ENCODE results near the gene EIF5A. TPM values are rescaled to one million over a fixed set of nuclear protein-coding genes. Genes with fewer than 3 reads are reported as not detected.
"Not testable (repeated sequence)": the region's sequence is repeated elsewhere in the genome, so short reads cannot be mapped to it uniquely, and the experiment has no call there.

The EIF5A gene
- total RNA-seq, 2 experiments from 2014 or later = 774 to 776 TPM

DNA sequence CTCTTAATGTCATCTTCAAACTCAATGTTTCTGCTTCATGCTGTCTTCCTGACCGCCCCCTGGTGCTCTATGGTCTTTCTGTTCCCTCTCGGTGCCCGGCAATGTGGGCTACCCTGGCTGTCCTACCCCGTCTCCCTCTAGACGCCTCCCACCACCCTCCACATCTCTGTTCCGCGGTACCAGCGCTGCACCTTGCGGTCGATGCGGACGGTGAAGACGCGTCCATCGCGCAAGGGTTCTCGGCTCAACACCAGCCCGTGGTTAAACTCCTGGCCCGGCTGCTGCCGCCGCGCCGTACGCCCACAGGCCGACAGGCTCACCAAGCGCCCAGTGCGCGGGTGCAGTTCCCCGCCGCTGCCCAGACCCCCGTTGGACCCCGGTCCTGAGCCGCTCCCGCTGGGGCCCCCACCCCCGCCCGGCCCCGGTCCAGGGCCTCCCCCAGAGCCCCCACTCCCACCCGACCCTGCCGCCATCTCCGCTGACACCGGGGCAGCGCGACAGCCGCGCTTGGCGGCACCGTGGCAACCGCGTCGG, 21.5 kb downstream of the EIF5A start, which contains the start of gene NEURL4:
Gene NEURL4, minus strand, starts transcription at position 496 of the 534 bp plus-strand sequence. Its CDS starts 23 bp downstream, at position 473.
- Mint-ChIP-seq H3K36me3 (peaks cover 6% of the 10 kb centered on the region), H3K4me3 (peak within 1 kb of the TSS; percentile 89), H3K27me3 (no peaks in the 10 kb centered on the region), H3K9me3 (no peaks in the 10 kb centered on the region), H3K27ac (peak within 1 kb of the TSS; percentile 94), H3K4me1 (ENCODE audit: low read depth) (peaks cover 46% of the 10 kb centered on the region)
- intact Hi-C loops (cut with micrococcal nuclease) = loop anchor here (1.0 to 2.0 kb wide), 5 partner anchors 14 to 155 kb away; partner anchors contain the start of genes EIF5A, ELP5, GPS2 and POLR2A
- DNase-seq = no peak
- CTCF ChIA-PET = interaction anchor here (0.6 to 2.4 kb wide), 9 partner anchors 13 to 358 kb away, joined by 3 to 11 read pairs (median 6); partner anchors contain the start of genes GPS2, SENP3, SLC2A4 and TP53
- POLR2A ChIA-PET = interaction anchor here (0.9 to 2.1 kb wide), 11 partner anchors 10 to 255 kb away, joined by 3 to 13 read pairs (median 4); partner anchors contain the start of genes CD68, MPDU1 and ZBTB4

- Mint-ChIP-seq H3K27ac (peak overlapping the region; percentile 94), H3K4me1 (ENCODE audit: low read depth) (peaks cover 41% of the 10 kb centered on the region), H3K9me3 (no peaks in the 10 kb centered on the region), H3K4me3 (peak overlapping the region; percentile 89), H3K27me3 (no peaks in the 10 kb centered on the region), H3K36me3 (peaks cover 2% of the 10 kb centered on the region)
- POLR2A ChIA-PET = interaction anchor here (0.6 to 2.1 kb wide), 20 partner anchors 8 to 358 kb away, joined by 3 to 13 read pairs (median 4); partner anchors contain the start of genes CD68, MPDU1, TMEM256 and TP53
- DNase-seq = peak; percentile 98
- intact Hi-C loops (cut with micrococcal nuclease) = loop anchor here (1.0 to 2.0 kb wide), 5 partner anchors 14 to 155 kb away; partner anchors contain the start of genes EIF5A, ELP5, GPS2 and POLR2A
- CTCF ChIA-PET = interaction anchor here (0.6 to 2.4 kb wide), 14 partner anchors 9 to 357 kb away, joined by 3 to 11 read pairs (median 5); partner anchors contain the start of genes GPS2, SENP3, SLC2A4 and TMEM102
These were observed 22.1 kb downstream of the EIF5A start for GRCh38 chr17:7329374-7329996.

- ChIA-PET CTCF (interaction anchor here (0.7 to 2.4 kb wide), 13 partner anchors 10 to 357 kb away, joined by 3 to 11 read pairs (median 5); partner anchors contain the start of genes GPS2, SENP3, SLC2A4 and TMEM102), POLR2A (interaction anchor here (0.6 to 2.1 kb wide), 19 partner anchors 8 to 357 kb away, joined by 3 to 13 read pairs (median 4); partner anchors contain the start of genes CD68, MPDU1, TMEM256 and TP53)
- peaks cover 2% of the 10 kb centered on the region for H3K36me3 Mint-ChIP-seq
- intact Hi-C loops (cut with micrococcal nuclease) = loop anchor here (1.0 to 5.0 kb wide), 6 partner anchors 15 to 154 kb away; partner anchors contain the start of genes EIF5A, ELP5, FGF11 and GPS2
- peak overlapping the region; percentile 89 for H3K4me3 Mint-ChIP-seq
- H3K9me3 Mint-ChIP-seq = no peaks in the 10 kb centered on the region
- peaks cover 45% of the 10 kb centered on the region for H3K4me1 Mint-ChIP-seq (ENCODE audit: low read depth)
- H3K27me3 Mint-ChIP-seq = no peaks in the 10 kb centered on the region
- peak; percentile 88 for DNase-seq
- peak overlapping the region; percentile 94 for H3K27ac Mint-ChIP-seq
These were observed 22.7 kb downstream of the EIF5A start for GRCh38 chr17:7329997-7330637.

DNA sequence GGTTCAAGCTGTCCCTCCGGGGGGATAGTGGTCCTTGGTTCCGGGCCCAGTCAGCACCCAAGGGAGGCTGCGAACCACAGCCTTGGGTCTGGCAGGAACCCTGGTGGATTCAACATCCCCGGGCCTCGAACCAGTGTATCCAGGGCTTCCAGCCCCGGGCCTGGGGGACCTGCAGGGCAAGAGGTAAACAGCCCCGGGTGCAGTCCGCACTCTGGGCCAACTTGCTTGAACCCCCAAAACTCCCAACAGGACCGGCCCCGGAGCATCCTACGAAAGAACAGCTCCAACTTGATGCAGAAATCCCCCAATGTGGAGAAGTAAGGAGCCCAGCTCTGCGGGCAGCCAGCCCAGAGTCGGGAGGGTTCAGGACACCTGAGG, 23.2 kb downstream of the EIF5A start:
- Mint-ChIP-seq H3K4me1 (ENCODE audit: low read depth) (peaks cover 50% of the 10 kb centered on the region), H3K27me3 (no peaks in the 10 kb centered on the region), H3K27ac (peak overlapping the region; percentile 94), H3K36me3 (peaks cover 2% of the 10 kb centered on the region), H3K9me3 (no peaks in the 10 kb centered on the region), H3K4me3 (peak overlapping the region; percentile 89)
- CTCF ChIA-PET = interaction anchor here (1.2 to 2.4 kb wide), 5 partner anchors 21 to 356 kb away, joined by 4 to 11 read pairs (median 9); partner anchors contain the start of genes SENP3, TMEM102 and TP53
- intact Hi-C loops (cut with micrococcal nuclease) = loop anchor here (5.0 kb wide), 1 partner anchor 107 kb away; the partner anchor contains the start of genes FGF11 and TMEM102
- POLR2A ChIA-PET = interaction anchor here (1.0 kb wide), 1 partner anchor 9 kb away, joined by 3 read pairs; no protein-coding TSS in a partner anchor
- no peak for DNase-seq

DNA sequence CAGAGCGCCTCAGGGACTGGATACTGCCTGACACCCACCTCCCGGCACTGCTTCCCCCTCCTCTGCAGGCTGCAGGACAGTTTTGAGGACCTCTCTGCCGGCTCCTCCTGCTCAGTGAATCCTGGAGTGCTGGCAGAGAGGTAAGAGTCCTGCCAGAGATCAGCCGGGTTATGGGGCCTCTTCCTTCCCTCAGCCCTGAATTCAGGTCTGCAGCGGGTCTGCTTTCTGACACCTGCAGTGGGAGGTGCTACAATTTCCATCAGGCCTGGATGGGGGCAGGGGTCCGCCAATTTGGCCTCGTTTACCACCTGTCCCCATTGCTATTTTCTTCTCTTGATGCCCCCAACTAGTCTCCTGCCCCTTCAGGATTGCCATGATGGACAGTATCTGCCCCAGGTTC, 24.7 kb downstream of the EIF5A start:
- H3K27ac Mint-ChIP-seq = peak overlapping the region; percentile 83
- H3K4me3 Mint-ChIP-seq = peak overlapping the region; percentile 71
- H3K4me1 Mint-ChIP-seq (ENCODE audit: low read depth) = peaks cover 59% of the 10 kb centered on the region
- intact Hi-C loops (cut with micrococcal nuclease) = loop anchor here (5.0 kb wide), 1 partner anchor 105 kb away; the partner anchor contains the start of genes FGF11 and TMEM102
- ChIA-PET POLR2A (no interaction called here), CTCF (no interaction called here)
- H3K36me3 Mint-ChIP-seq = peaks cover 5% of the 10 kb centered on the region
- no peaks in the 10 kb centered on the region for H3K9me3 Mint-ChIP-seq
- DNase-seq = no peak
- no peaks in the 10 kb centered on the region for H3K27me3 Mint-ChIP-seq

GRCh38 chr17:7332600-7333069, 25.2 kb downstream of the EIF5A start:
- CTCF ChIA-PET = not testable (repeated sequence)
- intact Hi-C loops (cut with micrococcal nuclease) = loop anchor here (5.0 kb wide), 1 partner anchor 105 kb away; the partner anchor contains the start of genes FGF11 and TMEM102

GRCh38 chr17:7334938-7335538, 27.6 kb downstream of the EIF5A start:
- DNase-seq = no peak
- H3K4me3 Mint-ChIP-seq = peak overlapping the region; percentile 23
- H3K27ac Mint-ChIP-seq = peak overlapping the region; percentile 98
- H3K36me3 Mint-ChIP-seq = peaks cover 20% of the 10 kb centered on the region
- H3K9me3 Mint-ChIP-seq = no peaks in the 10 kb centered on the region
- CTCF ChIA-PET = interaction anchor here (1.0 to 4.3 kb wide), 7 partner anchors 9 to 226 kb away, joined by 3 to 30 read pairs (median 6); no protein-coding TSS in a partner anchor
- H3K27me3 Mint-ChIP-seq = no peaks in the 10 kb centered on the region
- POLR2A ChIA-PET = interaction anchor here (1.0 to 3.4 kb wide), 4 partner anchors 14 to 352 kb away, joined by 3 to 34 read pairs (median 13); partner anchors contain the start of genes TMEM95 and TP53
- intact Hi-C loops (cut with micrococcal nuclease) = loop anchor here (5.0 kb wide), 1 partner anchor 102 kb away; the partner anchor contains the start of genes FGF11 and TMEM102
- H3K4me1 Mint-ChIP-seq (ENCODE audit: low read depth) = peaks cover 55% of the 10 kb centered on the region

More at GRCh38 chr17:7332600-7333069, 25.2 kb downstream of the EIF5A start:
- POLR2A ChIA-PET, H3K9me3 Mint-ChIP-seq, H3K27me3 Mint-ChIP-seq: not testable (repeated sequence)
- H3K4me1 Mint-ChIP-seq (ENCODE audit: low read depth) = peaks cover 57% of the 10 kb centered on the region
- H3K36me3 Mint-ChIP-seq = peaks cover 10% of the 10 kb centered on the region
- peak overlapping the region; percentile 83 for H3K27ac Mint-ChIP-seq
- DNase-seq = peak; percentile 70
- H3K4me3 Mint-ChIP-seq = peak overlapping the region; percentile 71

DNA sequence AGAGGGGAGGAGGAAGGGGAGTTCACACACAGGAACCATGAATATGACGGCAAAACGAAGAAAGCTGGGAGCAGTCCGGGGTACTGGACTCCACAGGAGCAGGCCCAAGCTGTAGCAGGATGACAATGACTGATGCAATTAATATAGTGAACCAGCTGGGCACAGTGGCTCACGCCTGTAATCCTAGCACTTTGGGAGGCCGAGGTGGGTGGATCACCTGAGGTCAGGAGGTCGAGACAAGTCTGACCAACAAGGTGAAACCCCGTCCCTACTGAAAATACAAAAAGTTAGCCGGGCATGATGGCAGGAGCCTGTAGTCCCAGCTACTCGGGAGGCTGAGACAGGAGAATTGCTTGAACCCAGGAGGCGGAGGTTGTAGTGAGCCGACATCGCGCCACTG, 28.3 kb downstream of the EIF5A start:
- peak overlapping the region; percentile 98 for H3K27ac Mint-ChIP-seq

DNA sequence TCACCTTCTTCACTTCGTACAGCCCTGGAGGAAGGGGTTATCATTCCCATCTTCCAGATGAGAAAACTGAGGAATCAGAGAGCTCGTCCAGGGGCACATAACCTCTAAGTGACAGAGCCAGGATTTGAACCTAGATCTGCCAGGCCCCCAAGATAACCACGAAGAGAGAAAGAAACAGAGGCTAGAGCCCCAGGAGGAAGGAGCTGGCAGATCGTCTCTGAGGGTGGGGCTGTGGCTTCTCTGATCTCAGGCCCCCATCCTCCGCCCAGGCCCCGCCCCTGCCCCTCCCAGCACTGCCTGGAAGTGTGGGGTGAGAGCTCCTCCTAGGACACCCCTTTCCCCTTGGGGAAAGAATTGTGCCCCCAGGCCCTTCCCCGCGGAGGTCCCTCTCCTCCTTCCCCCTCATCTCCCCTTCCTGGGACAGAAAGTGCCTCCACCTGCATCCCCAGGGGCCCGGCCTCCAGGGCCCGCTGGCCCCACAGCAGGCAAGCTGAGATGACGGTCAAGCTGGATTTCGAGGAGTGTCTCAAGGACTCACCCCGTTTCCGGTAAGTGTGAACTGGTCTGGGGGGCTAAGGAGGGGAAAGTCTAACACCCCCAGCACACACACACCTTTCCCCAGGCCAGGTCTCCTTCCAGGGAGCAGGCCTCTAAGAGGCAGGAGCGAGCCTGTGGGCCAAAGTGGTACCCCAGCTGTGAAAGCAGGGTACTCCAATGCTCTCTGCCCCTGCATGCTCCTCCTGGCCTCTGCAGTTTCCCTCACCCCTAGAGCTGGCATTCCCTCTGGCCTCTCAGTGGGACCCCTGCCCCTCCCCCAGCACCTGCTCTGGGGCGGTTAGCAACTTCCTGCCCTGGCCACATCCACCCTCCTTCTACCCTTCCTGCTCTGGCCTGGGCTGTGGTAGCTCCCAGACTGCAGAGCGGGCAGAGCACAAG, 29.1 kb downstream of the EIF5A start, which contains the start of gene ACAP1:
Gene ACAP1, plus strand, starts transcription at position 290 of the 936 bp plus-strand sequence. Its CDS starts 206 bp downstream, at position 496.
- DNase-seq = peak; percentile 93
- Mint-ChIP-seq H3K9me3 (no peaks in the 10 kb centered on the region), H3K36me3 (peaks cover 27% of the 10 kb centered on the region), H3K4me1 (ENCODE audit: low read depth) (peaks cover 51% of the 10 kb centered on the region), H3K27ac (peak within 1 kb of the TSS; percentile 98), H3K27me3 (no peaks in the 10 kb centered on the region), H3K4me3 (peak within 1 kb of the TSS; percentile 91)
- ChIA-PET CTCF (interaction anchor here (0.6 to 4.3 kb wide), 10 partner anchors 9 to 224 kb away, joined by 3 to 30 read pairs (median 9); partner anchors contain the start of gene TMEM95), POLR2A (interaction anchor here (0.6 to 3.4 kb wide), 16 partner anchors 8 to 301 kb away, joined by 3 to 34 read pairs (median 4); partner anchors contain the start of genes CD68, MPDU1, SLC16A13 and TMEM95)
- intact Hi-C loops (cut with micrococcal nuclease) = loop anchor here (1.0 kb wide), 1 partner anchor 13 kb away; no protein-coding TSS in a partner anchor

More for the DNA sequence above, 28.3 kb downstream of the EIF5A start:
- H3K9me3 Mint-ChIP-seq, DNase-seq, H3K27me3 Mint-ChIP-seq: not testable (repeated sequence)
- Mint-ChIP-seq H3K36me3 (peaks cover 24% of the 10 kb centered on the region), H3K4me1 (ENCODE audit: low read depth) (peaks cover 53% of the 10 kb centered on the region), H3K4me3 (peak overlapping the region; percentile 91)
- intact Hi-C loops (cut with micrococcal nuclease) = loop anchor here (1.0 kb wide), 1 partner anchor 14 kb away; no protein-coding TSS in a partner anchor
- POLR2A ChIA-PET = interaction anchor here (1.0 to 3.4 kb wide), 9 partner anchors 10 to 351 kb away, joined by 3 to 34 read pairs (median 5); partner anchors contain the start of genes MPDU1, SLC16A13, TMEM95 and TP53
- CTCF ChIA-PET = interaction anchor here (1.0 to 4.3 kb wide), 9 partner anchors 10 to 225 kb away, joined by 3 to 30 read pairs (median 10); partner anchors contain the start of gene TMEM95
